Mesangial cell (primary cell): Measurements from ENCODE around the gene OGA. TPM values are rescaled to one million over a fixed set of nuclear protein-coding genes. Genes with fewer than 3 reads are reported as not detected.

Experiments
- total RNA-seq: library from RNA; depleted of rRNA; stranded (reverse); fragments of >200 nt; gene quantifications from 2 replicates; pipeline ENCODE4 v1.2.3, GENCODE V29; 2015

Gene OGA
- total RNA-seq, result 37.6 and 46.1 TPM in 2 replicates

DNA sequence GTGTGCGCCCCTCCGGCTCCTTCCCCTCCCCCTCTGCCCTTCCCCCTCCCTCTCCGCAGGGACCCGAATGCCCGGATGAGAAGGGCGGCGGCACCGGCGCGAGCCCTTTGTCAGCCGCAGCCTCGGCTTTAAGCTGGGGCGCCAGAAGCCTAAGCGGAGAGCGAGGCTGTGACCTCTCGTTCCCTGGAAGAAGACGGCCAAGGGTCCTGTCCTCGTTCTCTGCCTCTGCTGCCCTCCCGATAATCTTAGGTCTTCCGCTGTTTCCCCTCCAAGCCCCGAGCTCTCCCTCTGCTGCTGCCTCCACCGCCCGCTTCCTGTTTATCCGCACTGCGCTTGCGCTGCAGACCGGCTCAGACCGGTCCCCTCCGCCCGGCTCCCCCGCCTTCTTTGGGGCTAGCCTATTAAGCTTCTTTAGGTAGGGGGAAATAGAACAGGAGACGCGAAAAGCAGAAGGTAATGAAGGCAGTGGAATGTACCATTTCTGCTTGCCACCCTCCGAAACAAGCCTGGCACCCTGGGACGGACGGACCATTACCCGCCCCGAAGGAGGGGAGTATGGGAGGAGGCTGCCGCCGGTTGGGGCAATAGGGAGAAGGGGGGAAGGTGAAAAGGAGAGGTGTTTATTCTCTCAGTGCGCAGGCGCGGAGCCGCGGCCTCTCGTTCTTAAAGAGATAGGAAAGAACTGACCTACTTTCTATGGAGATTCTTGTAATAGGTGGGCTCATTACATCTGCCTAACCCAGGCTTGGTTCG is at the start of gene OGA:
OGA (minus strand) TSS at position 326 of the 753 bp plus-strand sequence. CDS start 422 bp downstream, outside the sequence.

DNA sequence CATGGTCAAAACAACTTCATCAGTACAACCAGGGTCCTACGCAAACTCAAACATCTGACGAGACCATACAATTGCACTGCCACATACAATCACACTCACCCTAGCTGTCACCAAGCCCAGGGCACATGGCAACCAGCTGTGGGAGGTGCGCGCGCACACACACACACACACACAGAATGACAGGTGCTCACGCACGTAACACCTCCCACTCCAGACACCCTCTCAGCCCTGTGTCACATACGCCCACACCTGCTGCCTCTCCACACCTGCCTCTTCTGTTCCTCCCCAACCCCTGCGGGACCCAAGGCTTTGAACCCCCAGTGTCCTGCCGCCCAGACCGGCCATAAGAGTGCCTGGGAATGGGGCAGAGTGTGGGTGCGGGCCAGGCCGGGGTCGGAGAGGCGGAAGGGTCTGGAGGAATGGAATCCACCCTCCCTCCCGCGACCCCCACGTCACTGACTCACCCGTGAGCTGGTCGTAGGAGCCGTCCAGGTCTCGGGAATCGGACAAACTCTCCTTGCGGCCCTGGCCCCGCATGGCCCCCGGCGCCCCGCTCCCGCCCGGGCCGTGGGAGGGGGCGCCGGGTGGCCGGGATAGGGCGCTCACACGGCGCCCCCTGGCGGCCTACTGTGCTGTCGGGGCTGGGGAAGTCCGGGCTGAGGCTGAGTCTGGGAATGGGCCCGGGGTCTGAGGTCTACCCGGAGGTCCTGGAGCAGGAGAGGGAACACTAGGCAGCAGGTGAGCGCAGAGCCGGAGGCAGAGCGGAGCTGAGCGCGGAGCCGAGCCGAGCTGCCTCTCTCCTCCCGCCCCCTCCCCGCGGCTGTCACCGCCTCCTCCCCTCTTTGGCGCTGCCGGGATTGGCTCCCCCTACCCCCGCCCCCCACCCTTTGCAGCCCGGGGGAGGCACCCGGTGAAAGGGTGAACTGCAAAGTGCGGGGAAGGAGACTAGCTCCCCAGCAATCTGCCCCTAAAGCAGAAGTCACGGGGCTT is 25.1 kb upstream of the OGA start, which contains the start of gene KCNIP2:
KCNIP2 (minus strand) TSS at position 769 of the 990 bp plus-strand sequence; CDS start at position 537, 232 bp downstream.

DNA sequence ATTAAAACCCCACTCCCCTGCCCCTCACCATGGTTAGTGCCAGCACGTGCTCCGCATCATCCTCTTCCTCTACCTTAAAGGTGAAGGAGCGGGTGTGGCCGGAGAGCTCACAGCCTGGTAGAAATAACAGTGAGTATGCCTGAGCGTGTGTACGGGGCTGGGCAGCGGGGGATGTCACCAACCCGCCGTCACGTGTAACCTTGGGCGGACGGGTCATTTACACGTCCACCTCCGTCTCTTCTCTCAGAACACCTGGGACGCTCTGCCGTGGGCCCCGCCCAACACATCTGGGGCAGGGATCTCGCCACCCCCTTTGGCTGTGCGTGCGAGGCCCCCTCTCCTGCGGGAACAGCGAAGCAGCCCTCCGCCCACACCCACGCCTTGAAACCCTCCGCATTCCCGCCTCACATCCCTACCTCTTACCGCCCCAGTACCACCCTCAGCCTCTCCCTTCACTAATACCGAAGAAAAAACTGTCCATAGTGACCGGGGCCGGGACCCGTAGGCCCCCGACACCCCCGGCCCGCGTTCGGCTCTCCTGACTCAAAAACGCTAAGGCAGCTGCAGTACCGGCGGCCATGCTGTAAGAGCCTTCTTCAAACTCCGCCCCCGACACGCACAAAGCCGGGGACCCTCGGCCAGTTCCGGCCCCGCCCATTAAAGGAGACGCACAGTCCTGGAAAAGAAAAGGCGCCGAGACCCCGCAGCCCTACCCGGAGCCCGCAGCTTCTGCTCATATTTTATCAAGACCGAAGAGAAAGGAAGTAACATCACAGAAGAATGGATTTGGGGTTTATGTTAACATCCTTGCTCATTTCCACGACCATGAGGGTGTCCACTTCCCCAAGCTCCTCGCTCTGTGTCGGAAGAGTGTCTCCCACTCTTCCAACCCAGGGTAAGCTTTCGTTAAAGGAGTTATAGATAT is 35.2 kb downstream of the OGA start, which contains the start of gene NPM3:
NPM3 (minus strand) TSS at position 636 of the 925 bp plus-strand sequence; CDS start at position 580, 56 bp downstream.

DNA sequence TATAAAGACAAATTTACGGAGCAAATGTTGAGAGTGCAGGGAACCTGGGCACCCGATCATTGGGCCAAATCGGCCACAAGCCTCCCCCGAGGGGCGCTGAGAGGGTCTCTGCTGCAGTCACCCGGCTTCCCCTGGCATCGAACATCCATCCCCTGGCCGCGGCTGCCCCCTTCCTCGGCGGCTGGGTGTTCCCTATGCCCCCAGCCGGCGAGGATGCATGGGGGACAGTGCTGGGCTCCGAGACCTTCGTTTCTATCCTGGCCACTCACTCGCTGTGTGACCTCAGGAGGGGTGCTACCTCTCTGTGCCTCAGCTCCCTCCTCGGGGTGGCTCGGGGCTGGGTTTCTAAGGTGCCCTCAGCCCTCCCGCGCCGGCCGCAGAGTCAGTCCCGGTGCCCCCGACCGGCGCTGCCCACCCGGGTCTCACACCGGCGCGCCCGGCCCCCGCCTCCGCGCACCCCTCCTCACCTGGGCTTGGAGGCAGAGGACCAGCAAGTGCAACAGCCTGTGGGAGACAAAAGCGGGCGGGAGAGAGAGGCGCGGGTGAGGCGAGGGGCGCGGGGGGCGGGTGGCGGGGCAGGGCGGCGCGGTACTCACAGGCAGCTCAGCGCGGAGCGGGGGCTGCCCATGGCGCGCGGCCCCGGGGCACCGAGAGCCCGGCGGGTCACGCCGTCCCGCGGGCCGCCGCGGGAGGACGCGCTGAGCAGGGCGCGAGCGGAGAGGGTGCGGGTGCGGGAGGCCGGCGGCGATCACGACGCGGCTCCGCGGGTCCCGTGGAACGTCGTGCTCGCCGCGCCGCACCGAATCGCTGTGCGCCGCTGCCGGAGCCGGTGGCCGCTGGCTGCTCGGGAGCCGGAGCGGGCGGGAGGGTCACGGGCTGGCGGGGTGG is 42.7 kb downstream of the OGA start, which contains the start of gene FGF8:
FGF8 (minus strand) TSS at position 842 of the 888 bp plus-strand sequence; CDS start at position 628, 214 bp downstream.

Other genes with a start within 250 kb of the OGA start
- gene POLL, start 230.2 kb downstream of the OGA start, total RNA-seq, result 18.4 and 33.8 TPM in 2 replicates
- 27.5 and 33.4 TPM in 2 replicates for gene DPCD, start 230.1 kb downstream of the OGA start, total RNA-seq
- 16.5 and 32.1 TPM in 2 replicates for gene FBXW4, start 123.3 kb downstream of the OGA start, total RNA-seq
- gene FGF8, start 42.3 kb downstream of the OGA start, total RNA-seq, result not detected in 2 replicates
- gene NPM3, start 35.0 kb downstream of the OGA start, total RNA-seq, result 61.9 and 106 TPM in 2 replicates
- gene KCNIP2, start 25.4 kb upstream of the OGA start, total RNA-seq, result under 0.01 and 0.51 TPM in 2 replicates
- 6.5 and 9.9 TPM in 2 replicates for gene ARMH3, start 237.7 kb upstream of the OGA start, total RNA-seq
- 30.2 and 32.3 TPM in 2 replicates for gene HPS6, start 246.9 kb upstream of the OGA start, total RNA-seq